ENCODE results near the gene PAPSS2.

The PAPSS2 gene

GRCh38 chr10:87765666-87766376, 106.1 kb downstream of the PAPSS2 start:
- no peak for DNase-seq
- intact Hi-C loops (cut with DNase I), result no loop called here

- DNase-seq, result no peak
- intact Hi-C loops (cut with DNase I), result no loop called here
Measured at GRCh38 chr10:87767253-87767652, 107.6 kb downstream of the PAPSS2 start.

GRCh38 chr10:87771871-87772500, 112.3 kb downstream of the PAPSS2 start:
- no peak for DNase-seq
- intact Hi-C loops (cut with DNase I), result loop anchor here (2.0 to 5.0 kb wide), 2 partner anchors 115 to 240 kb away; no protein-coding TSS in a partner anchor

- intact Hi-C loops (cut with DNase I), result no loop called here
- DNase-seq, result no peak
Measured at GRCh38 chr10:87775766-87776165, 116.1 kb downstream of the PAPSS2 start.

GRCh38 chr10:87776328-87776727, 116.7 kb downstream of the PAPSS2 start:
- intact Hi-C loops (cut with DNase I), result no loop called here
- no peak for DNase-seq

GRCh38 chr10:87781545-87781944, 121.9 kb downstream of the PAPSS2 start:
- DNase-seq, result no peak
- intact Hi-C loops (cut with DNase I), result no loop called here

GRCh38 chr10:87782721-87783120, 123.0 kb downstream of the PAPSS2 start:
- DNase-seq, result no peak
- intact Hi-C loops (cut with DNase I), result no loop called here

GRCh38 chr10:87786421-87786820, 126.7 kb downstream of the PAPSS2 start:
- no peak for DNase-seq
- intact Hi-C loops (cut with DNase I), result no loop called here

GRCh38 chr10:87790185-87790584, 130.5 kb downstream of the PAPSS2 start:
- intact Hi-C loops (cut with DNase I), result no loop called here
- no peak for DNase-seq

- intact Hi-C loops (cut with DNase I), result no loop called here
- no peak for DNase-seq
Measured at GRCh38 chr10:87794285-87794684, 134.6 kb downstream of the PAPSS2 start.
